Astrocyte (in vitro differentiated cells and primary cell): ENCODE results near the gene NDUFS1. TPM values are rescaled to one million over a fixed set of nuclear protein-coding genes. Genes with fewer than 3 reads are reported as not detected.

Experiments
- DNase-seq: peaks from one replicate; pipeline ENCODE4 v3.0.0-alpha.2; 2010; ENCODE audit warnings: low read depth
- FAIRE-seq: peaks from 2 replicates; lab custom pipeline; 2011; peaks lifted over from hg19 to GRCh38; lab: Jason Lieb, UNC
- H2AFZ ChIP-seq: 2 replicates; pipeline ENCODE4 v1.6.0; 2012; ENCODE audit warnings: low read depth, low read length, inconsistent platforms
- H3K27ac ChIP-seq: 2 replicates; pipeline ENCODE4 v1.5.1; 2011; ENCODE audit warnings: low read depth, low read length, inconsistent platforms
- H3K27me3 ChIP-seq: 2 replicates; pipeline ENCODE4 v1.6.0; 2011; ENCODE audit warnings: low read length, inconsistent platforms; ENCODE audit not compliant: insufficient read depth
- H3K36me3 ChIP-seq: 2 replicates; pipeline ENCODE4 v1.5.1; 2011; ENCODE audit warnings: low read length, inconsistent platforms; ENCODE audit not compliant: insufficient read depth
- H3K4me1 ChIP-seq: 2 replicates; pipeline ENCODE4 v1.5.1; 2011; ENCODE audit warnings: low read length, inconsistent platforms; ENCODE audit not compliant: insufficient read depth
- H3K4me2 ChIP-seq: 2 replicates; pipeline ENCODE4 v1.6.0; 2012; ENCODE audit warnings: low read length, inconsistent platforms
- H3K4me3 ChIP-seq: 2 replicates; pipeline ENCODE4 v1.5.1; 2011; ENCODE audit warnings: low read depth, mild to moderate bottlenecking, low read length, inconsistent platforms; ENCODE audit not compliant: insufficient read depth
- H3K79me2 ChIP-seq: 2 replicates; pipeline ENCODE4 v1.6.0; 2012; ENCODE audit warnings: mild to moderate bottlenecking, low read length, inconsistent platforms; ENCODE audit not compliant: insufficient read depth
- H3K9ac ChIP-seq: 2 replicates; pipeline ENCODE4 v1.6.0; 2012; ENCODE audit warnings: mild to moderate bottlenecking, low read length, inconsistent platforms
- H3K9me3 ChIP-seq: 2 replicates; pipeline ENCODE4 v1.5.1; 2012; ENCODE audit warnings: low read depth, mild to moderate bottlenecking, low read length, inconsistent platforms; ENCODE audit not compliant: insufficient read depth
- H4K20me1 ChIP-seq: 2 replicates; pipeline ENCODE4 v1.6.0; 2012; ENCODE audit warnings: low read length, inconsistent platforms; ENCODE audit not compliant: insufficient read depth
- H3K27ac Mint-ChIP-seq: one replicate; pipeline ENCODE4 v1.8.0; 2021; ENCODE audit warnings: mild to moderate bottlenecking, mixed read lengths; ENCODE audit not compliant: unreplicated experiment
- H3K27me3 Mint-ChIP-seq: one replicate; pipeline ENCODE4 v1.8.0; 2021; ENCODE audit warnings: low read depth, mixed read lengths; ENCODE audit not compliant: unreplicated experiment
- H3K36me3 Mint-ChIP-seq: one replicate; pipeline ENCODE4 v1.8.0; 2021; ENCODE audit warnings: low read depth, mixed read lengths; ENCODE audit not compliant: unreplicated experiment
- H3K4me1 Mint-ChIP-seq: one replicate; pipeline ENCODE4 v1.8.0; 2021; ENCODE audit warnings: low read depth, mixed read lengths; ENCODE audit not compliant: unreplicated experiment
- H3K4me3 Mint-ChIP-seq: one replicate; pipeline ENCODE4 v1.8.0; 2021; ENCODE audit warnings: mild to moderate bottlenecking, moderate library complexity, mixed read lengths; ENCODE audit not compliant: unreplicated experiment
- H3K9me3 Mint-ChIP-seq: one replicate; pipeline ENCODE4 v1.8.0; 2021; ENCODE audit warnings: mild to moderate bottlenecking, mixed read lengths; ENCODE audit not compliant: unreplicated experiment
- EZH2 ChIP-seq: IDR thresholded peaks from 2 replicates; pipeline ENCODE4 v1.6.1; 2012; ENCODE audit warnings: mild to moderate bottlenecking, low read length, inconsistent platforms; ENCODE audit not compliant: insufficient read depth
- total RNA-seq: library from RNA; stranded (reverse); gene quantifications from 2 replicates; pipeline ENCODE4 v1.2.1, GENCODE V29; 2021
- TF ChIP-seq, protein P1 (sequence below): IDR thresholded peaks from 2 replicates; pipeline ENCODE4 v1.5.1; 2011; ENCODE audit warnings: low read depth, mild to moderate bottlenecking, inconsistent platforms, low read length, moderate library complexity; ENCODE audit not compliant: insufficient read depth

Gene NDUFS1
- total RNA-seq, 1 donor from 2014 or later, result 100 TPM

DNA sequence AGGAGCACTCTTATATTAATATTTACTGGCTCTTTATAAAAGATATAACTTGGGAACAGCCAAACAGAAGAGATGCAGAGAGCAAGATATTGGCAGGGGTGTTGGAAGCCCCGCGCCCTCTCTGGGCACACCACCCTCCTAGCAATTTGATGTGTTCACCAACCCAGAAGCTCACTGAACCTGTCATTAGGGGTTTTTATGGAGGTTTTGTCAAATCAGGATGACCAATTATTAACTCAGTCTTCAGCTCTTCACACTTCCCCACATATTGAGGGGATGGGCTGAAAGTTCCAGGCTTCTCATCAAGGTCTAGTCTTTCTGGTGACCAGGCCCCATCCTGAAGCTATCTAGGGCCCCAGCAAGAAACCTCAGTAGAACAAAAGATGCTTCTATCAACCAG is 62.4 kb downstream of the NDUFS1 start:
- Histone ChIP-seq H3K79me2 (no peaks in the 10 kb centered on the region), H3K4me2 (no peak overlapping the region), H3K9ac (no peak overlapping the region), H2AFZ (no peak overlapping the region), H3K36me3 (no peaks in the 10 kb centered on the region), H3K9me3 (no peaks in the 10 kb centered on the region), H3K4me3 (no peak overlapping the region), H3K4me1 (no peaks in the 10 kb centered on the region), H3K27me3 (no peaks in the 10 kb centered on the region), H3K27ac (no peak overlapping the region), H4K20me1 (no peaks in the 10 kb centered on the region)
- H3K4me1 Mint-ChIP-seq, result no peaks in the 10 kb centered on the region
- no peak for DNase-seq
- H3K36me3 Mint-ChIP-seq, result no peaks in the 10 kb centered on the region
- H3K27me3 Mint-ChIP-seq, result no peaks in the 10 kb centered on the region
- H3K4me3 Mint-ChIP-seq, result no peak overlapping the region
- TF ChIP-seq, protein P1, sequence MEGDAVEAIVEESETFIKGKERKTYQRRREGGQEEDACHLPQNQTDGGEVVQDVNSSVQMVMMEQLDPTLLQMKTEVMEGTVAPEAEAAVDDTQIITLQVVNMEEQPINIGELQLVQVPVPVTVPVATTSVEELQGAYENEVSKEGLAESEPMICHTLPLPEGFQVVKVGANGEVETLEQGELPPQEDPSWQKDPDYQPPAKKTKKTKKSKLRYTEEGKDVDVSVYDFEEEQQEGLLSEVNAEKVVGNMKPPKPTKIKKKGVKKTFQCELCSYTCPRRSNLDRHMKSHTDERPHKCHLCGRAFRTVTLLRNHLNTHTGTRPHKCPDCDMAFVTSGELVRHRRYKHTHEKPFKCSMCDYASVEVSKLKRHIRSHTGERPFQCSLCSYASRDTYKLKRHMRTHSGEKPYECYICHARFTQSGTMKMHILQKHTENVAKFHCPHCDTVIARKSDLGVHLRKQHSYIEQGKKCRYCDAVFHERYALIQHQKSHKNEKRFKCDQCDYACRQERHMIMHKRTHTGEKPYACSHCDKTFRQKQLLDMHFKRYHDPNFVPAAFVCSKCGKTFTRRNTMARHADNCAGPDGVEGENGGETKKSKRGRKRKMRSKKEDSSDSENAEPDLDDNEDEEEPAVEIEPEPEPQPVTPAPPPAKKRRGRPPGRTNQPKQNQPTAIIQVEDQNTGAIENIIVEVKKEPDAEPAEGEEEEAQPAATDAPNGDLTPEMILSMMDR, result no peak
- no peak for TF ChIP-seq EZH2
- no peak overlapping the region for H3K27ac Mint-ChIP-seq
- H3K9me3 Mint-ChIP-seq, result no peaks in the 10 kb centered on the region
- no peak for FAIRE-seq

DNA sequence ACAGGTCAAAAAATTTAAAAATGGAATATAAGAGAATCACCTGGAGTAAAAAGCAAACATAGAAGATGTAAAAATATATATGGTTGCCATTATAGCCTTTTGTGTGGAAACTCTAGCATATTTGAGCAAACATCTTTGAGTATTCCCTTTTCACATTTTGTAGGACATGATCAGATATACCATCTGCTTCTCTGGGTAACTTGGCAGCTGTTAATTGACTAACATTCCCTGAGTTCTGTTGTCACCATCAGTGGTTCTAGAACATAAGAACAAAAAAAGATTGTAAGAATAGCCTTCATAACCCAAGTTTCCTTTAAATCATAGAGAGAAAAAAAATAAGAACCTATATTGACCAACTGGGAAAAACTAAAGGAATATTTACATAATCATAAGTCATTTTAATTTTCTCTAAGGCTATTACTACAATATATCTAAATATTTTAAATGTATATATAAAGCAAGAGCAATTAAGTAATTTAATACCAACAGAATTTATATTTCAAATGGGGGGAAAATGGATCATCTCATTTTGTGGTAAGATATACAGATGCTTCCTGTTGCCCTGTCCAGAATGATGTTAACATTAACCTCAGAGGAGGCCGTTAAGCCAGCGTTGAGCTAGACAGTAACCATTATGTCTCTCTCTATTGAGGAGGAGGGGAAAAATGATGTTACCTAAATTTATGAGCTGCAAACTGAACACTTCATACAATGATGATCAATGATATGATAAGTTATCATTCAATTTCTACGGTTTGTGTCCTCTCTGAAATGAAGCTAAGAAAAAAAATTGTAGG is 63.5 kb downstream of the NDUFS1 start:
- H3K9ac ChIP-seq, result no peak overlapping the region
- H3K27me3 Mint-ChIP-seq, result no peaks in the 10 kb centered on the region
- no peak overlapping the region for H2AFZ ChIP-seq
- H3K36me3 Mint-ChIP-seq, result no peaks in the 10 kb centered on the region
- no peak overlapping the region for H3K27ac Mint-ChIP-seq
- no peak overlapping the region for H3K4me3 Mint-ChIP-seq
- H3K36me3 ChIP-seq, result no peaks in the 10 kb centered on the region
- H3K4me1 Mint-ChIP-seq, result no peaks in the 10 kb centered on the region
- no peaks in the 10 kb centered on the region for H3K9me3 ChIP-seq
- no peak for TF ChIP-seq EZH2
- H3K4me2 ChIP-seq, result no peak overlapping the region
- H3K4me1 ChIP-seq, result no peaks in the 10 kb centered on the region
- no peak overlapping the region for H3K4me3 ChIP-seq
- no peak for FAIRE-seq
- no peak overlapping the region for H3K27ac ChIP-seq
- H4K20me1 ChIP-seq, result no peaks in the 10 kb centered on the region
- H3K79me2 ChIP-seq, result no peaks in the 10 kb centered on the region
- H3K27me3 ChIP-seq, result no peaks in the 10 kb centered on the region
- no peak for DNase-seq
- H3K9me3 Mint-ChIP-seq, result no peaks in the 10 kb centered on the region

DNA sequence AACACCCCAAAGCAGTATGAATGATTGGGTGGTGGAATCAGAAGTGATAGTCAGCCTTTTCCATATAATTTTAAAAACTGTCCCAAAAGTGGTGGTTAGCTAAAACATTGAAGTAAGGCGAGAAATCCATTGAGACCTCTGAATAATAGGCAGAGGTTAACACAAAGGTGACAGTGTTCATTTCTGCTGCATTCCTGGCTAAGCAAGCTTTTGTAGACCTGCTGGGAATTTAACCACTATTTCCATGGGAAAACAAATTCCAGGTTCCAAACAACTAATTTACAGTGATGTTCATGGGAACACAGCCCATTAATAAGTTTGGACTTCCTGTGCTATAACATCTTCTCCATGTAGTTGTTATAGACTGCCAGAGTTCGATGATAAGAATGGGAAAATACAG is 66.9 kb downstream of the NDUFS1 start:
- H2AFZ ChIP-seq, result no peak overlapping the region
- Mint-ChIP-seq H3K36me3 (peaks cover 3% of the 10 kb centered on the region), H3K9me3 (no peaks in the 10 kb centered on the region), H3K27ac (no peak overlapping the region), H3K4me1 (no peaks in the 10 kb centered on the region), H3K27me3 (no peaks in the 10 kb centered on the region), H3K4me3 (no peak overlapping the region)
- H3K36me3 ChIP-seq, result peaks cover 2% of the 10 kb centered on the region
- TF ChIP-seq, protein P1, result no peak
- no peak for TF ChIP-seq EZH2
- DNase-seq (no peak), FAIRE-seq (no peak)
- H3K9ac ChIP-seq, result no peak overlapping the region
- H3K27me3 ChIP-seq, result no peaks in the 10 kb centered on the region
- no peak overlapping the region for H3K4me2 ChIP-seq
- peaks cover under 1% of the 10 kb centered on the region for H3K4me1 ChIP-seq
- no peak overlapping the region for H3K27ac ChIP-seq
- no peaks in the 10 kb centered on the region for H4K20me1 ChIP-seq
- H3K4me3 ChIP-seq, result no peak overlapping the region
- H3K9me3 ChIP-seq, result no peaks in the 10 kb centered on the region
- H3K79me2 ChIP-seq, result peaks cover 22% of the 10 kb centered on the region
